Neural cell (in vitro differentiated cells): ENCODE results near the gene SUN1. TPM values are rescaled to one million over a fixed set of nuclear protein-coding genes. Genes with fewer than 3 reads are reported as not detected.
A peak's percentile ranks its signal among the peaks of the same experiment; 100 is the strongest.

Experiments
- H2AFZ ChIP-seq: fragments of 200-600, 300-800 bp; sonication (generic), shearing (Covaris generic); 2 replicates; pipeline ENCODE4 v1.6.0; 2014; ENCODE audit warnings: low read depth, mild to moderate bottlenecking, antibody characterized with exemption, low read length, moderate library complexity
- H3F3A ChIP-seq: fragments of 200-600 bp; shearing (Covaris generic); 2 replicates; pipeline ENCODE4 v1.6.1; 2016; ENCODE audit warnings: mild to moderate bottlenecking, moderate library complexity, mixed read lengths, antibody characterized with exemption, low read length; ENCODE audit not compliant: insufficient read depth, poor library complexity, severe bottlenecking
- H3K27ac ChIP-seq: fragments of 200-600, 300-800 bp; sonication (generic), shearing (Covaris generic); 2 replicates; pipeline ENCODE4 v1.5.1; 2014; ENCODE audit warnings: mild to moderate bottlenecking, low read length, moderate library complexity
- H3K27me3 ChIP-seq: fragments of 300-800, 200-600 bp; sonication (generic), shearing (Covaris generic); 2 replicates; pipeline ENCODE4 v1.6.0; 2014; ENCODE audit warnings: mild to moderate bottlenecking, low read depth, low read length, moderate library complexity; ENCODE audit not compliant: insufficient read depth
- H3K36me3 ChIP-seq: fragments of 300-800, 200-600 bp; sonication (generic), shearing (Covaris generic); 2 replicates; pipeline ENCODE4 v1.5.1; 2014; ENCODE audit warnings: mild to moderate bottlenecking, antibody characterized with exemption, low read length, moderate library complexity; ENCODE audit not compliant: insufficient read depth
- H3K4me2 ChIP-seq: fragments of 300-800, 200-600 bp; sonication (generic), shearing (Covaris generic); 2 replicates; pipeline ENCODE4 v1.6.0; 2014; ENCODE audit warnings: mild to moderate bottlenecking, low read length
- H3K4me3 ChIP-seq: fragments of 300-800, 200-600 bp; sonication (generic), shearing (Covaris generic); 2 replicates; pipeline ENCODE4 v1.5.1; 2014; ENCODE audit warnings: mild to moderate bottlenecking, low read length, moderate library complexity
- H3K79me2 ChIP-seq: fragments of 200-600 bp; shearing (Covaris generic); replicated peaks from 2 replicates; pipeline ENCODE4 v1.6.0; 2014; ENCODE audit warnings: mild to moderate bottlenecking, low read length, moderate library complexity; ENCODE audit not compliant: insufficient read depth
- H3K9ac ChIP-seq: fragments of 300-800, 200-600 bp; sonication (generic), shearing (Covaris generic); 2 replicates; pipeline ENCODE4 v1.6.1; 2016; ENCODE audit warnings: mild to moderate bottlenecking, low read length, mixed read lengths
- H3K9me2 ChIP-seq: fragments of 200-600 bp; shearing (Covaris generic); 2 replicates; pipeline ENCODE4 v1.6.1; 2016; ENCODE audit warnings: mild to moderate bottlenecking, low read length, mixed read lengths; ENCODE audit not compliant: insufficient read depth
- H3K9me3 ChIP-seq: fragments of 200-600, 300-800 bp; sonication (generic), shearing (Covaris generic); 2 replicates; pipeline ENCODE4 v1.6.1; 2016; ENCODE audit warnings: mild to moderate bottlenecking, mixed run types, low read length, moderate library complexity, mixed read lengths
- H4K20me1 ChIP-seq: fragments of 200-600 bp; shearing (Covaris generic); 2 replicates; pipeline ENCODE4 v1.6.1; 2016; ENCODE audit warnings: mild to moderate bottlenecking, mixed run types; ENCODE audit not compliant: insufficient read depth
- CTCF ChIP-seq: fragments of 450-650 bp; IDR thresholded peaks from 2 replicates; pipeline ENCODE4 v1.5.1; 2014; ENCODE audit warnings: antibody characterized with exemption, mild to moderate bottlenecking, moderate library complexity; ENCODE audit not compliant: poor library complexity, severe bottlenecking
- EP300 ChIP-seq: fragments of 450-650 bp; conservative IDR thresholded peaks from 2 replicates; pipeline ENCODE4 v1.6.1; 2014; ENCODE audit warnings: antibody characterized with exemption, mild to moderate bottlenecking, moderate library complexity; ENCODE audit not compliant: poor library complexity, severe bottlenecking
- EZH2 ChIP-seq: fragments of 200-600, 300-800 bp; shearing (Covaris generic), sonication (generic); IDR thresholded peaks from 2 replicates; pipeline ENCODE4 v1.6.1; 2014; ENCODE audit warnings: antibody characterized with exemption, low read length, borderline replicate concordance, mild to moderate bottlenecking; ENCODE audit not compliant: insufficient read depth, poor library complexity, severe bottlenecking
- MXI1 ChIP-seq: fragments of 450-650 bp; conservative IDR thresholded peaks from 2 replicates; pipeline ENCODE4 v1.6.1; 2014; ENCODE audit warnings: antibody characterized with exemption, mild to moderate bottlenecking; ENCODE audit not compliant: poor library complexity, severe bottlenecking
- POLR2AphosphoS5 ChIP-seq: IDR thresholded peaks from 2 replicates; pipeline ENCODE4 v1.6.1; 2012
- RAD21 ChIP-seq: fragments of 450-650 bp; conservative IDR thresholded peaks from 2 replicates; pipeline ENCODE4 v1.6.1; 2014; ENCODE audit warnings: antibody characterized with exemption, mild to moderate bottlenecking, moderate library complexity
- REST ChIP-seq: IDR thresholded peaks from 2 replicates; pipeline ENCODE4 v1.6.1; 2012; ENCODE audit warnings: borderline replicate concordance
- SMC3 ChIP-seq: fragments of 450-650 bp; conservative IDR thresholded peaks from 2 replicates; pipeline ENCODE4 v1.6.1; 2014; ENCODE audit warnings: antibody characterized with exemption, mild to moderate bottlenecking, moderate library complexity; ENCODE audit not compliant: poor library complexity
- TAF1 ChIP-seq: IDR thresholded peaks from 2 replicates; pipeline ENCODE4 v1.6.1; 2012; ENCODE audit warnings: low read depth
- polyA plus RNA-seq: library from polyadenylated mRNA; depleted of rRNA; stranded (reverse); fragments of >200 nt; gene quantifications from 2 replicates; pipeline ENCODE4 v1.2.3, GENCODE V29; 2014

Gene SUN1
- polyA plus RNA-seq, 1 donor from 2014 or later: 309 TPM

- Histone ChIP-seq H3K36me3 (no peaks in the 10 kb centered on the region), H3K9ac (peak overlapping the region; percentile 3), H2AFZ (no peak overlapping the region), H3K9me3 (no peaks in the 10 kb centered on the region), H3K27ac (no peak overlapping the region), H3K9me2 (no peaks in the 10 kb centered on the region), H3K27me3 (no peaks in the 10 kb centered on the region), H3K79me2 (no peaks in the 10 kb centered on the region), H3F3A (no peaks in the 10 kb centered on the region), H4K20me1 (no peaks in the 10 kb centered on the region), H3K4me3 (no peak overlapping the region), H3K4me2 (no peak overlapping the region)
- no peak for TF ChIP-seq RAD21
- TF ChIP-seq EP300: no peak
- no peak for TF ChIP-seq POLR2AphosphoS5
- TF ChIP-seq MXI1: no peak
- no peak for TF ChIP-seq SMC3
- TF ChIP-seq REST: no peak
- TF ChIP-seq TAF1: no peak
- TF ChIP-seq CTCF: no peak
- no peak for TF ChIP-seq EZH2
Measured at GRCh38 chr7:857661-858060, 25.4 kb downstream of the SUN1 start.

- Histone ChIP-seq H3F3A (no peaks in the 10 kb centered on the region), H3K27me3 (no peaks in the 10 kb centered on the region), H3K9ac (no peak overlapping the region), H3K9me2 (no peaks in the 10 kb centered on the region), H2AFZ (no peak overlapping the region), H3K4me2 (no peak overlapping the region), H4K20me1 (no peaks in the 10 kb centered on the region), H3K36me3 (no peaks in the 10 kb centered on the region), H3K27ac (no peak overlapping the region), H3K9me3 (no peaks in the 10 kb centered on the region), H3K4me3 (no peak overlapping the region), H3K79me2 (no peaks in the 10 kb centered on the region)
- no peak for TF ChIP-seq RAD21
- no peak for TF ChIP-seq POLR2AphosphoS5
- no peak for TF ChIP-seq CTCF
- TF ChIP-seq SMC3: no peak
- TF ChIP-seq EZH2: no peak
- no peak for TF ChIP-seq EP300
- TF ChIP-seq TAF1: no peak
- no peak for TF ChIP-seq MXI1
- TF ChIP-seq REST: no peak
Measured at GRCh38 chr7:859359-860030, 27.2 kb downstream of the SUN1 start.
